Central memory CD4-positive, alpha-beta T cell (primary cell): ENCODE results near the gene STMP1.
"Not testable (repeated sequence)": the region's sequence is repeated elsewhere in the genome, so short reads cannot be mapped to it uniquely, and the experiment has no call there.

ENCODE experiments used
- DNase-seq: peaks from one replicate; pipeline ENCODE4 v3.0.0; 2022
- total RNA-seq, 3 experiments: gene quantifications; one replicate each; lab custom pipeline; 2026; lab: John Stamatoyannopoulos, UW

The STMP1 gene
- total RNA-seq, result 17.2 to 32.7 (median 30.1) reads per million in 3 experiments

- peak; percentile 92 for DNase-seq
These were observed at the start of gene STMP1 for GRCh38 chr7:135662373-135663114. Gene STMP1 (plus strand): TSS chr7:135662514.

GRCh38 chr7:135616136-135616535 lies 46.2 kb upstream of the STMP1 start:
- no peak for DNase-seq

GRCh38 chr7:135617781-135618180 lies 44.5 kb upstream of the STMP1 start:
- no peak for DNase-seq

GRCh38 chr7:135618510-135618909 lies 43.8 kb upstream of the STMP1 start:
- DNase-seq, result no peak

GRCh38 chr7:135620447-135620846 lies 41.9 kb upstream of the STMP1 start:
- DNase-seq, result no peak

- DNase-seq, result peak; percentile 22
These were observed 41.1 kb upstream of the STMP1 start for GRCh38 chr7:135620980-135621850.

- DNase-seq, result no peak
These were observed 28.0 kb upstream of the STMP1 start for GRCh38 chr7:135634191-135634878.

- DNase-seq, result not testable (repeated sequence)
These were observed 22.6 kb upstream of the STMP1 start for GRCh38 chr7:135639690-135640089.

GRCh38 chr7:135644154-135644553 lies 18.2 kb upstream of the STMP1 start:
- DNase-seq, result no peak

- no peak for DNase-seq
These were observed 17.6 kb upstream of the STMP1 start for GRCh38 chr7:135644729-135645128.

- DNase-seq, result peak; percentile 37
These were observed 16.9 kb upstream of the STMP1 start for GRCh38 chr7:135645296-135645904.

- DNase-seq, result no peak
These were observed 14.6 kb upstream of the STMP1 start for GRCh38 chr7:135647755-135648154.

- DNase-seq, result no peak
These were observed 14.1 kb upstream of the STMP1 start for GRCh38 chr7:135648235-135648634.

- DNase-seq, result no peak
These were observed 11.3 kb upstream of the STMP1 start for GRCh38 chr7:135650831-135651573.

- no peak for DNase-seq
These were observed 8.8 kb upstream of the STMP1 start for GRCh38 chr7:135653340-135654080.

GRCh38 chr7:135658564-135658963 lies 3.8 kb upstream of the STMP1 start:
- no peak for DNase-seq

GRCh38 chr7:135659159-135659846 lies 3.0 kb upstream of the STMP1 start:
- DNase-seq, result no peak

- no peak for DNase-seq
These were observed 797 bp upstream of the STMP1 start for GRCh38 chr7:135661311-135662122.

GRCh38 chr7:135662123-135662372 lies 266 bp upstream of the STMP1 start:
- no peak for DNase-seq

- DNase-seq, result no peak
These were observed 1.8 kb downstream of the STMP1 start for GRCh38 chr7:135664046-135664589.
